Activated T-helper 1 cell treated with Interleukin-2 at 50 U/mL for 16 hours (primary cell): ENCODE measurements around the gene RCSD1.

Experiments used
- DNase-seq: peaks from one replicate; pipeline ENCODE4 v3.0.0-alpha.2; 2020; ENCODE audit warnings: low read depth

RCSD1 gene

GRCh38 chr1:167746988-167747655 is 117.1 kb downstream of the RCSD1 start:
- no peak for DNase-seq

GRCh38 chr1:167747988-167748387 is 118.0 kb downstream of the RCSD1 start:
- no peak for DNase-seq

GRCh38 chr1:167748906-167749305 is 118.9 kb downstream of the RCSD1 start:
- DNase-seq, result no peak

GRCh38 chr1:167749741-167750140 is 119.7 kb downstream of the RCSD1 start:
- DNase-seq, result no peak

GRCh38 chr1:167750641-167751040 is 120.6 kb downstream of the RCSD1 start:
- no peak for DNase-seq

GRCh38 chr1:167751676-167752075 is 121.6 kb downstream of the RCSD1 start:
- DNase-seq, result no peak

GRCh38 chr1:167752219-167752985 is 122.4 kb downstream of the RCSD1 start:
- DNase-seq, result no peak

GRCh38 chr1:167755654-167756053 is 125.6 kb downstream of the RCSD1 start:
- DNase-seq, result no peak
